Smooth muscle cell (in vitro differentiated cells): ENCODE measurements around the gene TVP23A. TPM values are rescaled to one million over a fixed set of nuclear protein-coding genes. Genes with fewer than 3 reads are reported as not detected.

Source experiments
- DNase-seq: peaks from one replicate; lab custom pipeline; 2025; ENCODE audit not compliant: unreplicated experiment; lab: John Stamatoyannopoulos, UW
- H2AFZ ChIP-seq: fragments of 200-600 bp; sonication (generic); 2 replicates; pipeline ENCODE4 v1.6.0; 2016; ENCODE audit warnings: antibody characterized with exemption, low read depth, mild to moderate bottlenecking
- H3F3A ChIP-seq: fragments of 200-600 bp; sonication (generic); 2 replicates; pipeline ENCODE4 v1.6.0; 2017; ENCODE audit warnings: antibody characterized with exemption, low read depth
- H3K27ac ChIP-seq: fragments of 200-600 bp; sonication (generic); 2 replicates; pipeline ENCODE4 v1.5.1; 2016; ENCODE audit warnings: low read depth, mild to moderate bottlenecking
- H3K27me3 ChIP-seq: fragments of 200-600 bp; sonication (generic); 2 replicates; pipeline ENCODE4 v1.6.1; 2016; ENCODE audit warnings: low read depth, mild to moderate bottlenecking
- H3K36me3 ChIP-seq: fragments of 200-600 bp; sonication (generic); 2 replicates; pipeline ENCODE4 v1.5.1; 2016; ENCODE audit warnings: low read depth
- H3K4me1 ChIP-seq: fragments of 200-600 bp; sonication (generic); 2 replicates; pipeline ENCODE4 v1.5.1; 2016; ENCODE audit warnings: low read depth
- H3K4me2 ChIP-seq: fragments of 200-600 bp; sonication (generic); 2 replicates; pipeline ENCODE4 v1.6.0; 2016; ENCODE audit warnings: mild to moderate bottlenecking
- H3K4me3 ChIP-seq: fragments of 200-600 bp; sonication (generic); 2 replicates; pipeline ENCODE4 v1.5.1; 2016; ENCODE audit warnings: mild to moderate bottlenecking
- H3K79me2 ChIP-seq: fragments of 200-600 bp; sonication (generic); 2 replicates; pipeline ENCODE4 v1.6.0; 2016; ENCODE audit warnings: low read depth, mild to moderate bottlenecking
- H3K9ac ChIP-seq: fragments of 200-600 bp; sonication (generic); 2 replicates; pipeline ENCODE4 v1.6.0; 2016; ENCODE audit warnings: low read depth
- H3K9me3 ChIP-seq: fragments of 200-600 bp; sonication (generic); replicated peaks from 2 replicates; pipeline ENCODE4 v1.5.1; 2016; ENCODE audit warnings: low read depth
- H4K20me1 ChIP-seq: fragments of 200-600 bp; sonication (generic); 2 replicates; pipeline ENCODE4 v1.6.0; 2016; ENCODE audit warnings: low read depth
- CTCF ChIP-seq: fragments of 200-600 bp; sonication (generic); IDR thresholded peaks from 2 replicates; pipeline ENCODE4 v1.5.1; 2017; ENCODE audit warnings: borderline replicate concordance, mild to moderate bottlenecking, antibody characterized with exemption; ENCODE audit not compliant: insufficient read depth, poor library complexity, severe bottlenecking
- WGBS: methylation state at CpG from one replicate; pipeline ENCODE4 v1.1.7; 2016; ENCODE audit warnings: low lambda C conversion rate; 5-methylcytosine and 5-hydroxymethylcytosine counted together
- polyA plus RNA-seq: library from polyadenylated mRNA; unstranded; fragments of >200 nt; fragmentation: Nextera tagmentation; extraction: Ambion mirVana; gene quantifications from 2 replicates; pipeline ENCODE4 v1.2.1, GENCODE V29; 2016
- total RNA-seq: library from RNA; depleted of rRNA; stranded (reverse); fragments of >200 nt; gene quantifications from 2 replicates; pipeline ENCODE4 v1.2.3, GENCODE V29; 2014

The TVP23A gene
- total and polyA plus RNA-seq, 2 experiments from 2014 or later, result 0.13 to 0.45 TPM

GRCh38 chr16:10838621-10839278 lies 20.2 kb upstream of the TVP23A start:
- no peak overlapping the region for H3K4me3 ChIP-seq
- H3K9ac ChIP-seq, result no peak overlapping the region
- H3K27ac ChIP-seq, result no peak overlapping the region
- H4K20me1 ChIP-seq, result no peaks in the 10 kb centered on the region
- no peak overlapping the region for H2AFZ ChIP-seq
- peaks cover 20% of the 10 kb centered on the region for H3K27me3 ChIP-seq
- no peaks in the 10 kb centered on the region for H3K4me1 ChIP-seq
- no peaks in the 10 kb centered on the region for H3K79me2 ChIP-seq
- no peaks in the 10 kb centered on the region for H3K36me3 ChIP-seq
- no peak for DNase-seq
- 87% methylated on average over 10 of the region's 10 CpGs for WGBS
- no peaks in the 10 kb centered on the region for H3K9me3 ChIP-seq
- no peak overlapping the region for H3K4me2 ChIP-seq
- no peak for TF ChIP-seq CTCF
- no peaks in the 10 kb centered on the region for H3F3A ChIP-seq

GRCh38 chr16:10836174-10836853 lies 17.7 kb upstream of the TVP23A start:
- Histone ChIP-seq H2AFZ (no peak overlapping the region), H3F3A (no peaks in the 10 kb centered on the region), H3K9ac (no peak overlapping the region), H3K27me3 (peaks cover 19% of the 10 kb centered on the region), H3K4me2 (no peak overlapping the region), H4K20me1 (no peaks in the 10 kb centered on the region), H3K36me3 (no peaks in the 10 kb centered on the region), H3K4me1 (no peaks in the 10 kb centered on the region), H3K4me3 (no peak overlapping the region), H3K9me3 (no peaks in the 10 kb centered on the region), H3K79me2 (no peaks in the 10 kb centered on the region), H3K27ac (no peak overlapping the region)
- no peak for DNase-seq
- no peak for TF ChIP-seq CTCF
- WGBS, result 54% methylated on average over 1 of the region's 1 CpG

GRCh38 chr16:10835281-10835931 lies 16.8 kb upstream of the TVP23A start:
- no peaks in the 10 kb centered on the region for H3K9me3 ChIP-seq
- TF ChIP-seq CTCF, result no peak
- H3K27me3 ChIP-seq, result peaks cover 10% of the 10 kb centered on the region
- H3K4me3 ChIP-seq, result no peak overlapping the region
- H3K36me3 ChIP-seq, result no peaks in the 10 kb centered on the region
- no peaks in the 10 kb centered on the region for H3K79me2 ChIP-seq
- H3F3A ChIP-seq, result no peaks in the 10 kb centered on the region
- no peak overlapping the region for H3K4me2 ChIP-seq
- H3K4me1 ChIP-seq, result no peaks in the 10 kb centered on the region
- H3K9ac ChIP-seq, result no peak overlapping the region
- WGBS, result 88% methylated on average over 7 of the region's 7 CpGs
- H4K20me1 ChIP-seq, result no peaks in the 10 kb centered on the region
- H2AFZ ChIP-seq, result no peak overlapping the region
- H3K27ac ChIP-seq, result no peak overlapping the region
- no peak for DNase-seq
